WTC11 (cell line): ENCODE measurements around the gene TMEM178B. TPM values are rescaled to one million over a fixed set of nuclear protein-coding genes. Genes with fewer than 3 reads are reported as not detected.

Experiments
- ATAC-seq: fragments of 200-7000 bp; cut with Tn5 transposase; 2 replicates; pipeline ENCODE4 v1.10.0; 2021; ENCODE audit warnings: mild to moderate bottlenecking, moderate library complexity
- CTCF ChIA-PET: fragments of 300-600 bp; sonication (Branson Sonifier 250); formaldehyde crosslinking; loops from one replicate; lab custom pipeline; 2021; ENCODE audit warnings: antibody characterized with exemption; lab: Charles Lee
- POLR2A ChIA-PET: fragments of 350-600 bp; sonication (Branson Sonifier 250); formaldehyde crosslinking; loops from one replicate; lab custom pipeline; 2021; ENCODE audit warnings: antibody characterized with exemption; lab: Charles Lee
- DNase-seq: peaks from one replicate; pipeline ENCODE4 v3.0.0; 2021; ENCODE audit warnings: low spot score
- H3K27ac Mint-ChIP-seq: 2 replicates; pipeline ENCODE4 v1.8.0; 2021; ENCODE audit warnings: mixed read lengths
- H3K27me3 Mint-ChIP-seq: 2 replicates; pipeline ENCODE4 v1.8.0; 2021; ENCODE audit warnings: low read depth, mild to moderate bottlenecking, moderate library complexity, mixed read lengths
- H3K36me3 Mint-ChIP-seq: 2 replicates; pipeline ENCODE4 v1.8.0; 2021; ENCODE audit warnings: mixed read lengths
- H3K4me1 Mint-ChIP-seq: 2 replicates; pipeline ENCODE4 v1.8.0; 2022; ENCODE audit warnings: mixed read lengths
- H3K4me3 Mint-ChIP-seq: 2 replicates; pipeline ENCODE4 v1.8.0; 2021; ENCODE audit warnings: mild to moderate bottlenecking, moderate library complexity, mixed read lengths
- H3K9me3 Mint-ChIP-seq: 2 replicates; pipeline ENCODE4 v1.8.0; 2021; ENCODE audit warnings: mixed read lengths
- FOXJ3 ChIP-seq: sonication (generic); formaldehyde crosslinking; IDR thresholded peaks from 2 replicates; pipeline ENCODE4 v1.9.0; 2021; ENCODE audit warnings: missing genetic modification reagents, mild to moderate bottlenecking, borderline replicate concordance
- FOXP1 ChIP-seq: sonication (generic); formaldehyde crosslinking; IDR thresholded peaks from 2 replicates; pipeline ENCODE4 v1.8.0; 2022; ENCODE audit warnings: missing genetic modification reagents, mild to moderate bottlenecking, moderate library complexity, borderline replicate concordance
- IRF1 ChIP-seq: sonication (generic); formaldehyde crosslinking; IDR thresholded peaks from 2 replicates; pipeline ENCODE4 v1.8.0; 2023; ENCODE audit warnings: missing genetic modification reagents
- MXD4 ChIP-seq: fragments of 250-450 bp; sonication (Bioruptor Pico); IDR thresholded peaks from 2 replicates; pipeline ENCODE4 v1.8.0; 2021; ENCODE audit warnings: mild to moderate bottlenecking, moderate library complexity, borderline replicate concordance
- NFYB ChIP-seq: sonication (generic); formaldehyde crosslinking; conservative IDR thresholded peaks from 2 replicates; pipeline ENCODE4 v1.8.0; 2022; ENCODE audit warnings: low read depth, missing genetic modification reagents
- SMAD4 ChIP-seq: sonication (generic); formaldehyde crosslinking; IDR thresholded peaks from 2 replicates; pipeline ENCODE4 v1.8.0; 2022; ENCODE audit warnings: mild to moderate bottlenecking, missing genetic modification reagents
- SOX15 ChIP-seq: fragments of 250-450 bp; sonication (Bioruptor Pico); IDR thresholded peaks from 2 replicates; pipeline ENCODE4 v1.9.0; 2021; ENCODE audit warnings: mild to moderate bottlenecking
- TCF7 ChIP-seq: sonication (generic); formaldehyde crosslinking; IDR thresholded peaks from 2 replicates; pipeline ENCODE4 v1.8.0; 2022; ENCODE audit warnings: mild to moderate bottlenecking, low read depth, missing genetic modification reagents, moderate library complexity
- ZNF232 ChIP-seq: sonication (generic); formaldehyde crosslinking; IDR thresholded peaks from 2 replicates; pipeline ENCODE4 v1.8.0; 2022; ENCODE audit warnings: mild to moderate bottlenecking, missing genetic modification reagents
- ZNF423 ChIP-seq: fragments of 250-450 bp; sonication (Bioruptor Pico); IDR thresholded peaks from 2 replicates; pipeline ENCODE4 v2.1.2; 2022; ENCODE audit warnings: mild to moderate bottlenecking, moderate library complexity
- ZNF512 ChIP-seq: sonication (generic); formaldehyde crosslinking; IDR thresholded peaks from 2 replicates; pipeline ENCODE4 v1.8.1; 2022; ENCODE audit warnings: missing genetic modification reagents, borderline replicate concordance
- ZNF532 ChIP-seq: fragments of 250-450 bp; sonication (Bioruptor Pico); IDR thresholded peaks from 2 replicates; pipeline ENCODE4 v1.9.0; 2021; ENCODE audit warnings: mild to moderate bottlenecking, borderline replicate concordance
- total RNA-seq: library from RNA; stranded (reverse); gene quantifications from 3 replicates; pipeline ENCODE4 v1.2.3, GENCODE V29; 2021
- TF ChIP-seq, protein P1 (sequence below): sonication (generic); formaldehyde crosslinking; IDR thresholded peaks from 2 replicates; pipeline ENCODE4 v1.8.0; 2022; ENCODE audit warnings: mild to moderate bottlenecking, missing genetic modification reagents
- TF ChIP-seq, protein P2 (sequence below): sonication (generic); formaldehyde crosslinking; IDR thresholded peaks from 2 replicates; pipeline ENCODE4 v1.8.1; 2023; ENCODE audit warnings: mild to moderate bottlenecking, missing genetic modification reagents, borderline replicate concordance
- TF ChIP-seq, protein P3 (sequence below): sonication (generic); formaldehyde crosslinking; IDR thresholded peaks from 2 replicates; pipeline ENCODE4 v1.8.0; 2022; ENCODE audit warnings: mild to moderate bottlenecking, missing genetic modification reagents
- TF ChIP-seq, protein P4 (sequence below): sonication (generic); formaldehyde crosslinking; IDR thresholded peaks from 2 replicates; pipeline ENCODE4 v1.8.1; 2023; ENCODE audit warnings: mild to moderate bottlenecking, missing genetic modification reagents, moderate library complexity
- TF ChIP-seq, protein P5 (sequence below): sonication (generic); formaldehyde crosslinking; IDR thresholded peaks from 2 replicates; pipeline ENCODE4 v1.8.1; 2023; ENCODE audit warnings: mild to moderate bottlenecking, missing genetic modification reagents

TMEM178B gene
- total RNA-seq, 1 experiment from 2014 or later, result 20.4 TPM

DNA sequence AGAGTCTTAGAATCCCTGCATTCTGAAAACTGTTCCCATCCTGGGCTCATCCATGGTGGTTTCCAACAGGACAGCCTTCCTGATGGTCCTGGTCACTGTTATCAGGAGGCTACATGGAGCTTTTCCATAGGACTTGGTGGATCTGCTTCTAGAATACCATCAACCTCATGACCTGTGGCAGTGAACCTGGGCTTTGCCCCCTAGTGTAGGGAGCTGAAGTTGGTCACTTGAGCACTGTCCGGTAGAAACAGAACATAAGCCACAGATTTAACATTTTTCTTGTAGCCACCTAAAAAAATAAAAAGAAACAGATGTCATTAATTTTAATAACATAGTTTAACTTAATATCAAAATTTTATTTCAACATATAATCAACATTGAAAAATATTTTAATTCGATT, 165.8 kb downstream of the TMEM178B start (continued):
- TF ChIP-seq, protein P1, sequence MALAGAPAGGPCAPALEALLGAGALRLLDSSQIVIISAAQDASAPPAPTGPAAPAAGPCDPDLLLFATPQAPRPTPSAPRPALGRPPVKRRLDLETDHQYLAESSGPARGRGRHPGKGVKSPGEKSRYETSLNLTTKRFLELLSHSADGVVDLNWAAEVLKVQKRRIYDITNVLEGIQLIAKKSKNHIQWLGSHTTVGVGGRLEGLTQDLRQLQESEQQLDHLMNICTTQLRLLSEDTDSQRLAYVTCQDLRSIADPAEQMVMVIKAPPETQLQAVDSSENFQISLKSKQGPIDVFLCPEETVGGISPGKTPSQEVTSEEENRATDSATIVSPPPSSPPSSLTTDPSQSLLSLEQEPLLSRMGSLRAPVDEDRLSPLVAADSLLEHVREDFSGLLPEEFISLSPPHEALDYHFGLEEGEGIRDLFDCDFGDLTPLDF (CRISPR knock-in tag), result no peak
- TF ChIP-seq TCF7 (CRISPR knock-in tag) (no peak), ZNF423 (CRISPR knock-in tag) (no peak), ZNF532 (no peak), NFYB (CRISPR knock-in tag) (no peak), MXD4 (no peak), ZNF232 (CRISPR knock-in tag) (no peak), IRF1 (CRISPR knock-in tag) (no peak), FOXP1 (no peak), SOX15 (CRISPR knock-in tag) (no peak)
- TF ChIP-seq, protein P2, sequence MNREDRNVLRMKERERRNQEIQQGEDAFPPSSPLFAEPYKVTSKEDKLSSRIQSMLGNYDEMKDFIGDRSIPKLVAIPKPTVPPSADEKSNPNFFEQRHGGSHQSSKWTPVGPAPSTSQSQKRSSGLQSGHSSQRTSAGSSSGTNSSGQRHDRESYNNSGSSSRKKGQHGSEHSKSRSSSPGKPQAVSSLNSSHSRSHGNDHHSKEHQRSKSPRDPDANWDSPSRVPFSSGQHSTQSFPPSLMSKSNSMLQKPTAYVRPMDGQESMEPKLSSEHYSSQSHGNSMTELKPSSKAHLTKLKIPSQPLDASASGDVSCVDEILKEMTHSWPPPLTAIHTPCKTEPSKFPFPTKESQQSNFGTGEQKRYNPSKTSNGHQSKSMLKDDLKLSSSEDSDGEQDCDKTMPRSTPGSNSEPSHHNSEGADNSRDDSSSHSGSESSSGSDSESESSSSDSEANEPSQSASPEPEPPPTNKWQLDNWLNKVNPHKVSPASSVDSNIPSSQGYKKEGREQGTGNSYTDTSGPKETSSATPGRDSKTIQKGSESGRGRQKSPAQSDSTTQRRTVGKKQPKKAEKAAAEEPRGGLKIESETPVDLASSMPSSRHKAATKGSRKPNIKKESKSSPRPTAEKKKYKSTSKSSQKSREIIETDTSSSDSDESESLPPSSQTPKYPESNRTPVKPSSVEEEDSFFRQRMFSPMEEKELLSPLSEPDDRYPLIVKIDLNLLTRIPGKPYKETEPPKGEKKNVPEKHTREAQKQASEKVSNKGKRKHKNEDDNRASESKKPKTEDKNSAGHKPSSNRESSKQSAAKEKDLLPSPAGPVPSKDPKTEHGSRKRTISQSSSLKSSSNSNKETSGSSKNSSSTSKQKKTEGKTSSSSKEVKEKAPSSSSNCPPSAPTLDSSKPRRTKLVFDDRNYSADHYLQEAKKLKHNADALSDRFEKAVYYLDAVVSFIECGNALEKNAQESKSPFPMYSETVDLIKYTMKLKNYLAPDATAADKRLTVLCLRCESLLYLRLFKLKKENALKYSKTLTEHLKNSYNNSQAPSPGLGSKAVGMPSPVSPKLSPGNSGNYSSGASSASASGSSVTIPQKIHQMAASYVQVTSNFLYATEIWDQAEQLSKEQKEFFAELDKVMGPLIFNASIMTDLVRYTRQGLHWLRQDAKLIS (CRISPR knock-in tag), result no peak
- TF ChIP-seq, protein P3, sequence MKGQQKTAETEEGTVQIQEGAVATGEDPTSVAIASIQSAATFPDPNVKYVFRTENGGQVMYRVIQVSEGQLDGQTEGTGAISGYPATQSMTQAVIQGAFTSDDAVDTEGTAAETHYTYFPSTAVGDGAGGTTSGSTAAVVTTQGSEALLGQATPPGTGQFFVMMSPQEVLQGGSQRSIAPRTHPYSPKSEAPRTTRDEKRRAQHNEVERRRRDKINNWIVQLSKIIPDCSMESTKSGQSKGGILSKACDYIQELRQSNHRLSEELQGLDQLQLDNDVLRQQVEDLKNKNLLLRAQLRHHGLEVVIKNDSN (CRISPR knock-in tag), result no peak
- TF ChIP-seq, protein P4, sequence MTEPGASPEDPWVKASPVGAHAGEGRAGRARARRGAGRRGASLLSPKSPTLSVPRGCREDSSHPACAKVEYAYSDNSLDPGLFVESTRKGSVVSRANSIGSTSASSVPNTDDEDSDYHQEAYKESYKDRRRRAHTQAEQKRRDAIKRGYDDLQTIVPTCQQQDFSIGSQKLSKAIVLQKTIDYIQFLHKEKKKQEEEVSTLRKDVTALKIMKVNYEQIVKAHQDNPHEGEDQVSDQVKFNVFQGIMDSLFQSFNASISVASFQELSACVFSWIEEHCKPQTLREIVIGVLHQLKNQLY (CRISPR knock-in tag), result no peak
- TF ChIP-seq, all 79 proteins: peak for 0

GRCh38 chr7:141242568-141242967, 168.7 kb downstream of the TMEM178B start:
- POLR2A ChIA-PET, result no interaction called here
- peak overlapping the region; percentile 43; the same call in 1 of the 2 replicates for H3K27ac Mint-ChIP-seq
- CTCF ChIA-PET, result interaction anchor here (0.6 to 2.1 kb wide), 4 partner anchors 9 to 230 kb away, joined by 3 to 4 read pairs (median 3); no protein-coding TSS in a partner anchor
- H3K36me3 Mint-ChIP-seq, result no peaks in the 10 kb centered on the region
- no peaks in the 10 kb centered on the region for H3K27me3 Mint-ChIP-seq
- H3K4me3 Mint-ChIP-seq, result no peak overlapping the region
- peaks cover 31% of the 10 kb centered on the region for H3K4me1 Mint-ChIP-seq
- DNase-seq, result no peak
- no peaks in the 10 kb centered on the region for H3K9me3 Mint-ChIP-seq
- ATAC-seq, result no peak
- TF ChIP-seq ZNF512 (CRISPR knock-in tag) (no peak), ZNF532 (no peak), FOXJ3 (no peak), SMAD4 (CRISPR knock-in tag) (no peak)
- TF ChIP-seq, protein P5, sequence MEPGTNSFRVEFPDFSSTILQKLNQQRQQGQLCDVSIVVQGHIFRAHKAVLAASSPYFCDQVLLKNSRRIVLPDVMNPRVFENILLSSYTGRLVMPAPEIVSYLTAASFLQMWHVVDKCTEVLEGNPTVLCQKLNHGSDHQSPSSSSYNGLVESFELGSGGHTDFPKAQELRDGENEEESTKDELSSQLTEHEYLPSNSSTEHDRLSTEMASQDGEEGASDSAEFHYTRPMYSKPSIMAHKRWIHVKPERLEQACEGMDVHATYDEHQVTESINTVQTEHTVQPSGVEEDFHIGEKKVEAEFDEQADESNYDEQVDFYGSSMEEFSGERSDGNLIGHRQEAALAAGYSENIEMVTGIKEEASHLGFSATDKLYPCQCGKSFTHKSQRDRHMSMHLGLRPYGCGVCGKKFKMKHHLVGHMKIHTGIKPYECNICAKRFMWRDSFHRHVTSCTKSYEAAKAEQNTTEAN (CRISPR knock-in tag), result no peak
